C4-2B (cell line): ENCODE results near the gene GJC1.

Source experiments
- H3K27ac ChIP-seq: fragments of 450-650 bp; 2 replicates; pipeline ENCODE4 v1.5.1; 2017
- ZFX ChIP-seq: fragments of 450-650 bp; IDR thresholded peaks from 2 replicates; pipeline ENCODE4 v1.6.1; 2017
- TF ChIP-seq, protein P1 (sequence below): fragments of 450-650 bp; conservative IDR thresholded peaks from 2 replicates; pipeline ENCODE4 v1.5.1; 2017; ENCODE audit warnings: mild to moderate bottlenecking

Gene GJC1

DNA sequence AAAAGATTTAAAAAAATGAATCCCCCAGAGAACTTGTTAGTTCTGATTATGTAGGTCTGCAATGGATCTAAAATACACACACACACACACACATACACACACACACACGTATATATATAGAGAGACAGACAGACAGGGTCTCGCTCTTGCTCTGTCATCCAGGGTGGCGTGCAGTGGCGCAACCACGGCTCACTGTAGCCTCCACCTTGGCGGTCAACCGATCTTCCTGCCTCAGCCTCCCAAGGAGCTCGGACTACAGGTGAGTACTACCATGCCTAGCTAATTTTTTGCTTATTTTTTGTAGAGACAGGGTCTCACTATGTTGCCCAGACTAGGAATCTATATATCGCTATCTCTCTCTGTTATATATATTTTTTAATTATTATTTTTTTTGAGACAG is 33.4 kb downstream of the GJC1 start:
- H3K27ac ChIP-seq: no peak overlapping the region
- no peak for TF ChIP-seq ZFX
- TF ChIP-seq, protein P1, sequence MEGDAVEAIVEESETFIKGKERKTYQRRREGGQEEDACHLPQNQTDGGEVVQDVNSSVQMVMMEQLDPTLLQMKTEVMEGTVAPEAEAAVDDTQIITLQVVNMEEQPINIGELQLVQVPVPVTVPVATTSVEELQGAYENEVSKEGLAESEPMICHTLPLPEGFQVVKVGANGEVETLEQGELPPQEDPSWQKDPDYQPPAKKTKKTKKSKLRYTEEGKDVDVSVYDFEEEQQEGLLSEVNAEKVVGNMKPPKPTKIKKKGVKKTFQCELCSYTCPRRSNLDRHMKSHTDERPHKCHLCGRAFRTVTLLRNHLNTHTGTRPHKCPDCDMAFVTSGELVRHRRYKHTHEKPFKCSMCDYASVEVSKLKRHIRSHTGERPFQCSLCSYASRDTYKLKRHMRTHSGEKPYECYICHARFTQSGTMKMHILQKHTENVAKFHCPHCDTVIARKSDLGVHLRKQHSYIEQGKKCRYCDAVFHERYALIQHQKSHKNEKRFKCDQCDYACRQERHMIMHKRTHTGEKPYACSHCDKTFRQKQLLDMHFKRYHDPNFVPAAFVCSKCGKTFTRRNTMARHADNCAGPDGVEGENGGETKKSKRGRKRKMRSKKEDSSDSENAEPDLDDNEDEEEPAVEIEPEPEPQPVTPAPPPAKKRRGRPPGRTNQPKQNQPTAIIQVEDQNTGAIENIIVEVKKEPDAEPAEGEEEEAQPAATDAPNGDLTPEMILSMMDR: no peak

DNA sequence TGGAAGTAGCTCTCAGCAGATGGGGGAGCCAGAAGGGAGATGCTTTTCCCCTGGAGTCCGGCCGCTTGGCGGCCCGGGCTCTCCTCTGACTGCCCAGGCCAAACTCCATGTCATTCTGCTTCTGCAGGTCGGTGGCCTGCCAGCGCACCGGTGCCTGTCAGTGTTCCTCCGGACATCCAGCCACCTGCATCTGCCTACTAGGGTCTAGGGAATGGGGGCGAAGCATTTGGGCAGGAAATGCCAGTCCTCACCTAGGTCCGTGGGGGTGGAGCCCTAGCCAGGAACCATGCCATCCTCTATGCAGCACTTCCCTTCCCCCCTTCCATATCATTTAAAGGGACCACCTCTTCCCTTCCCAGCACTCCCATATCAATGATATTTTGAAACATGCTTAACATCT is 34.2 kb downstream of the GJC1 start:
- TF ChIP-seq, protein P1: no peak
- TF ChIP-seq ZFX: no peak
- no peak overlapping the region for H3K27ac ChIP-seq

DNA sequence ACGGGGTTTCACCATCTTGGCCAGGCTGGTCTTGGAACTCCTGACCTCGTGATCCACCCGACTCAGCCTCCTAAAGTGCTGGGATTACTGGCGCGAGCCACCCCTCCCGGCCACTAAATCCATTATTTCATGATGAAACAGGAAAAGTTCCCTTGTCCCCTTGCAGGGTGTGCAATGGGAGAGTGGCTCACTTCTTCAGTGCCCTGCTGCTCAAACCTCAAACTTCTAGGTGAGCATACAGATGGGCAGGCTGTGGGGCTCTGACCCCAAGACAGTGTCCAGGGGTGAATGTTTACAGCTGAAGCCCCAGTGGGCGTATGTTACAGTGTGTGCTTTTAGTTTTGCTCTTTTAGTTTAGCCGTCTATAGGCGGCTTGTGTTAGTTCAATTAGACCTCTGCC is 34.7 kb downstream of the GJC1 start:
- H3K27ac ChIP-seq: no peak overlapping the region

DNA sequence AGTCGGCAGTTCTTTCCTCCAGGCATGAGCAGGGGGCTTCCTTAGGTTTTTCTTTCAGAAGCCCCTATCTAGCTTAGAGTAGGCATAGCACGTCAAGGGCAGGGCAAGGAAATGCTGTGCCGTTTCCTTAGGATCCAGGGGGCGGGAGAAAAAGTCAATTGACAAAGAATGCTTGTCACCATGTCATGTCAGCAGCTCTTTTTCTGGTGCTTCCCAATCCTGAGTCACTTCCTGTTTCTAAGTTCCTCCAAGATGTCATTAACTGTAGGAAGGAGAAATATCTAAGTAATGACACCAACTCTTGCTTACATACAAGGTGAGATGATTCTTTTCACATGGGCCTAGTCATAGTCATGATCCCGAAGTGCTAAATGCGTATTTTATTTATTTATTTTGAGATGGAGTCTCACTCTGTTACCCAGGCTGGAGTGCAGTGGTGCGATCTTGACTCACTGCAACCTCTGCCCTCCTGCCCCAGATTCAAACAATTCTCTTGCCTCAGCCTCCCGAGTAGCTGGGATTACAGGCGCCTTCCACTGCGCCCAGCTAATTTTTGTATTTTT is 35.2 kb downstream of the GJC1 start:
- TF ChIP-seq, protein P1: no peak
- TF ChIP-seq ZFX: no peak
- no peak overlapping the region for H3K27ac ChIP-seq

More for the DNA sequence above, 34.7 kb downstream of the GJC1 start:
- TF ChIP-seq ZFX: no peak
- TF ChIP-seq, protein P1: no peak

DNA sequence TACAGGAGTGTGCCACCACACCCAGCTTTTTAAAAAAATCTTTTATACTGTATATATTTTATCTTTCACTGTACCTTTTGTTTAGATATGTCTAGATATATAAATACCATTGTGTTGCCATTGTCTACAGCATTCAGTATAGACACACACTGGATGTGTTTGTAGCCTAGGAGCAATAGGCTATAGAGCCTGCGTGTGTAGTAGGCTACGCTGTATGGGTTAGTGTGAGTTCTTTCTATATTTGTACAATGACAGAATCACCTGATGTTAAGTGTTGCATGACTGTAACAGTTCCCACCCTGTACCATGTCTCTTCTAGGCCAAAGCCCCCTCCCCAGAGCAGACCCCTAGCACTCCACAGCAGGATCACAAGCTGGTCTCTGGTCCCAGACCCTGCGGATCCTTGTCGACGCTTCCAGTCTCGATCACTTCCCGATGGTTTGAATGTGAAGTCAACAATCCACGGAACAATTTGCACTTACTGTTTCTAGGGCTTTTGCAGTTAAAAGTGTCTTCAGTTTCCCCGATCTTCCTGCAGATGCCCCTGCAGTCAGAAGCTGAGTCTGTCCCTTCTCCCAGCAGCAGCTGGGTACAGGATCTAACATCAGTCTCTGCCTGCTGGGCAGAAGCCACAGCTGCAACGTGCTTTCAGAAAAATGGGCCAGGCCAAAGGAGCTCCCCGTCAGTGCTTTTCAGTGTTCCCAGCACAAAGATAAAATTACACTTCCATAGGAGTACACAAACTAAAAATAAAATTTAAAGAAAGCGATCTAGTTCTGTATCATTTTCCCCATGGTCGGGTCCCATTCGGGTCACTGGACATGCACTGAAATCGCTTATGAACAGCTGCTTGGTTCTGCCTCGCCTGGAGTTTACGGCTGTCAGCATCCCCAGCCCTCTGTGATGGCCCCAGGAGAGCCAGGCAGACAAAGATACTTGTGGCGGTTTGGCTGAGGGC is 35.9 kb downstream of the GJC1 start:
- TF ChIP-seq ZFX: no peak
- TF ChIP-seq, protein P1: no peak
- H3K27ac ChIP-seq: no peak overlapping the region

DNA sequence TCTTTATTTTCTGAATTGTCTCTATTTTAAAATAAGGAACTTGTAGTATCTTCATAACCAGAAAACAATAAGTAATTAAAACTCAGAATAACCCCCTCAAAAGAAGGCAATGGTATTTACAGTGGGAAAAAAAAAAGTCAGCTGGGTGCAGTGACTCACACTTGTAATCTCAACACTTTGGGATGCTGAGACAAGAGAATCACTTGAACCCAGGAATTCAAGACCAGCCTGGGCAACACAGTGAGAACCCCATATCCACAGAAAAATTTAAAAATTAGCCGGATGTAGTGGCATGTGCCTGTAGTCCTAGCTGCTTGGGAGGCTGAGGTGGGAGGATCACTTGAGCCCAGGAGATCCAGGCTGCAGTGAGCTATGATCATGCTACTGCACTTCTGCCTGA is 37.8 kb downstream of the GJC1 start:
- no peak overlapping the region for H3K27ac ChIP-seq
- TF ChIP-seq ZFX: no peak
- TF ChIP-seq, protein P1: no peak

DNA sequence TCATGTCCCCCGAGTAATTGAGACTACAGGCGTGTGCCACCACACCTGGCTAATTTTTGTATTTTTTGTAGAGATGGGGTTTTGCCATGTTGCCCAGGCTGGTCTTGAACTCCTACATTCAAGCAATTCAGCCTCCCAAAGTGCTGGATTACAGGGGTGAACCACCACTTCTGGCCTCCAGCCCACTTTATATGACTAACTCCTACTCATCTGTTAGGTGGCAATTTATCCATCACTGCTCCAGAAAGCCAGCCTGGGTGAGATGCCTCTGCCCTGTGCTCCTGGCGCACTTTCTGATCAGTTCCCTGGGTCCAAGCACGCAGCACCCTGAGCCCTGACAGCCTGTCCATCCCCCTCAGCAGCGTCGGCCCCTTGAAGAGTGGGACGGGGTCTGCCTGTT is 41.9 kb downstream of the GJC1 start:
- TF ChIP-seq, protein P1: no peak
- TF ChIP-seq ZFX: no peak
- H3K27ac ChIP-seq: no peak overlapping the region
